GM18951 (cell line): ENCODE results near the gene KCTD16.

Source experiments
- POLR2A ChIP-seq: IDR thresholded peaks from 4 replicates; pipeline ENCODE4 v1.6.1; 2011; ENCODE audit warnings: mild to moderate bottlenecking; ENCODE audit not compliant: insufficient read length, insufficient read depth; ENCODE audit errors: extremely low read depth
- in situ Hi-C: fragments of 300-500 bp; cut with MboI; formaldehyde crosslinking; loops from one replicate; pipeline ENCODE4 v1.12.0; 2022; ENCODE audit warnings: low sequenced_read_pairs, mixed read lengths, inconsistent platforms; ENCODE audit not compliant: unreplicated experiment

The KCTD16 gene

GRCh38 chr5:144465441-144465840 is 294.8 kb downstream of the KCTD16 start:
- in situ Hi-C loops: no loop called here
- no peak for TF ChIP-seq POLR2A

DNA sequence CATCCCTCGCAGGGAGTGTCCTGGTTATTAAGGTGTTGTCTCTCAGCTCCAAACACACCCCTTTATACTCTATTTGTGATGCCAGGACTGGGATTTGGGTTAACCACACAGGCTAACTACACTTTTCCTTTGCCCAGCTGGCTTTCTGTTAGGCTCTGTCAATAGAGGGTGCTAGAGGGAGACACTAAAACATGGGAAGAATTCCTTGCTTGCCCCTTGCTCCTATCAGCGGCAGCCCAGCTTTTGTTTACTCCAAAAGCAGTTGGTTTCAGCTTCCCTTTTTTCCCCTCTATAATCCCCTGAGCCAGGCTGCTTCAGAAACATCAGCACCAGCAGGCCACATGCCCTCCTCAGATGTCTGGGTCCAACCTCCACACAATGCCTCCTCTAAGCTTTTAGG is 297.1 kb downstream of the KCTD16 start:
- in situ Hi-C loops: no loop called here
- TF ChIP-seq POLR2A: no peak

DNA sequence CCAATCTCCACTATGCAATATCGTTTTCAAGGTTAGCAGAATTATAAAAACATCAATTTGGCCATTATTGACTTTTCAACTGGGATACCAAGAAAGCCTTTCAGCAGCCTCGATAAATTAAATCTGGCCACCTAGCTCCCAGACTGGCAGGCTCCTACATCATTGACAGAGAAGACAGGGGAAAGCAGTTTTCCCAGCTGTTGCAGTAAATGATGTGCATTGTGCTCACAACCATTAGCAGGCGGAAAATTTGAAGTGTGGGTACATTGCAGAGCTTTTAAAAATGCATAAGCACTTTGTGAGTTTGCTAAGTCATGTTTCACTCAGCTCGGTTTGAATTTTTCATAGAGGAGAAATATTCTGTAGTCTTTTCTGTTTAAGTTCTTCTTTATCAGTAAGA is 297.9 kb downstream of the KCTD16 start:
- in situ Hi-C loops: no loop called here
- no peak for TF ChIP-seq POLR2A

DNA sequence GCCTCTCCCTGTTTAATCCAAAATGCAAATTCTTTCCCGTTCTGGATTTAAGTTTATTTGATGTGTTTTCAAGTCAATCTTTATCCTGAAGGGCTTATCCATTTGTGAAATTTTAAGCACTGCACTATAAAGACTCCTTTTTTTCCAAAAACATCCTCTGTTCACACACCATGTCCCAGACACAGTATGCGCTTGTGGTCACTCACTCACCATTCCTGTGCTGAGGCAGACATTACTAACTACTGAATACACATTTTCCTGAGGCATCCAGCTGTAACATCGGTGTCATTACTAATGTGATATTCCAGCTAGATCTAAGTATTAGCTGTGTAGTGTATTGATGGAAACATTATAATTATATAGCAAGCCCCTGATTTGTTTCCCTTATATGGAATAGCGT is 298.4 kb downstream of the KCTD16 start:
- TF ChIP-seq POLR2A: no peak
- in situ Hi-C loops: no loop called here

DNA sequence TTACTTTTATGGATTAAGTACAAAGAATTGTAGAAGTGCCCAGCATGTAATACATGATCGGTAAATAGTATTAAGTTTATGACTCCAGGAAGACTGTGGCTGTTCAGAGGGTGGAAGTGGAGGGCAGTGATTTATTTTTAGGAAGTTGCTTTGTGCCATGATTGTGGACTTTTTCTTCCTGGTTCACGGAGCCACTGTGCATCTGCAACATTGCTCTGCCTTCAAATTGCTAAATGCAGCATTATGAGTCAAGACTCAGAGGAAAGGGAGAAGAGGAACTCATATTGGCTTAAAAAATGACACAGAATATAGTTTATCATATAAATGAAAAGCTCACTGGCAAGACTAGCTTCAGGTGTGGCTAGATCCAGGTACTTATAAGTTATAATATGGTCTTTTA is 301.5 kb downstream of the KCTD16 start:
- no peak for TF ChIP-seq POLR2A
- in situ Hi-C loops: no loop called here

- in situ Hi-C loops: no loop called here
- TF ChIP-seq POLR2A: no peak
Observed at GRCh38 chr5:144473650-144474049, 303.0 kb downstream of the KCTD16 start.

DNA sequence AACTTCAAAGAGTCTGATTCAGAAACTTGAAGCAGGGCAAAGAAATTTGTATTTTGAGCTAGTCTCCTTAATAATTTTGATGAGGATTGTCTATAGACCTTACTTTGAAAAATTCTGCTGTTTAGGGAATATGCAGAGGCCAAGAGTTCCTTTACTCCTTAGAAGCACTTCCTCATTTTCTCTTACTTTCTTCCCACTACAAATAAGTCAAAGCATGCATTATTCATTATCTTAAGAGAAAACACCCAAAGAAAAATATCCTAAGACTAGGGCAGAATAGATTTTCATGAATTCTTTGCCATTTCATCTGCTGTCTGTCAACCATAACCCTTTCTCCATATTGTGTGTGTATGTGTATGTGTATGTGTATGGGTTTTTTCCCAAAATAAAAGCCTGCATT is 307.9 kb downstream of the KCTD16 start:
- in situ Hi-C loops: no loop called here
- no peak for TF ChIP-seq POLR2A

DNA sequence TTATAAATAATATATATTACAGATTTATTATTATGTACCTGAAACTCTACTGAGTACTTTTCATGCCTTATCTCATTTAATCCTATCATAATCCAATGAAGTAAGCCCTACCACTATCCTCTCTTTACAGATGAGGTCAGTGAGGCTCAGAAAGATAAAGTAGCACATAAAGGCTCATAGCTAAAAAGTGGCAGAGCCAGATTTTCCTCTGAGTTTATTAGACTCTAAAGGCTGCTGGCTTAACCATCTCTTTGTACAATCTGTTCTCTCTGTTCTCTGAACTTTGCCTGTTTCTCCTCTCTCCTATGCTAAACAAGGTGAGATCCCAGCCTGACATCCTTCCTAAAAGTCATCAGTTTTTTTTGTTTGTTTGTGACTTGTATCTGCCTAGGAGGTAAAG is 311.2 kb downstream of the KCTD16 start:
- in situ Hi-C loops: no loop called here
- no peak for TF ChIP-seq POLR2A

- TF ChIP-seq POLR2A: no peak
- in situ Hi-C loops: no loop called here
Observed at GRCh38 chr5:144484124-144484897, 313.6 kb downstream of the KCTD16 start.

DNA sequence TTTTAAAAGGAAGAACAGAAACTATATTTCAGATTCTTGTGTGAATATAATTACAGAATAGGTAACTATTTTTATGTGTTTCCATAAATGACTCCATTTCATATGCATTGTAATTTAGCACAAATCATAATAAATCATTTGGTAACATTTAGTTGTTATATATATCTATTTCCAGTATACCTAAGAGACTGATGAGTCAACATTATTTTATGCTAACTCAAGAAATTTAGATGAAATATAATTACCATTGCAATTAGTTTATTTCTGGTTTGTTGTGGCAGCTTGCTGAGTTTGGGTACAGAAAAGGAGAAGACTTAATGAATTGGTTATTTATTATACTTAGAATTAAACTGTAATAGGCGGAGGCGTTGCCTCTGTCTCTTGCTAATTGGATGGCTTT is 314.9 kb downstream of the KCTD16 start:
- no peak for TF ChIP-seq POLR2A
- in situ Hi-C loops: no loop called here

- in situ Hi-C loops: no loop called here
- no peak for TF ChIP-seq POLR2A
Observed at GRCh38 chr5:144487207-144487606, 316.5 kb downstream of the KCTD16 start.

DNA sequence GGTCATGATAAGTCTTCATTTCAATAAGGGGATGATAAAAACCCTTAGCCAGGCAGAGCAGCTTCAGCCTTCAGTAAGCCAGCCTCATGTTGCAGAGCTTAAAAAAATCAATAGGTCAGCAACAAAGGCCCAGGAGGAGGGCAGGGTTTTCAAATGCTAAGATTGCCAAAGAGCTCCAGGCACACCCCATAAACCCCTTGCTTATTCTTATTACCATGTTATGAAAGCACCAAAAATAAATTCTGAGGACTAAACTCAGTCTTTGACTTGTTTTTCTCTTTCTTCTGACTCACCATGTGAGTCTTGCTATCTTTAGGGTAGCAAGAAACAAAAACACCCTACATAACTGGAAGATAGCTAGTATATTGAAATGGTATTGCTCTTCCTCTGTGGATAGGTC is 317.1 kb downstream of the KCTD16 start:
- in situ Hi-C loops: no loop called here
- no peak for TF ChIP-seq POLR2A

- in situ Hi-C loops: no loop called here
- TF ChIP-seq POLR2A: no peak
Observed at GRCh38 chr5:144503123-144503522, 332.4 kb downstream of the KCTD16 start.

DNA sequence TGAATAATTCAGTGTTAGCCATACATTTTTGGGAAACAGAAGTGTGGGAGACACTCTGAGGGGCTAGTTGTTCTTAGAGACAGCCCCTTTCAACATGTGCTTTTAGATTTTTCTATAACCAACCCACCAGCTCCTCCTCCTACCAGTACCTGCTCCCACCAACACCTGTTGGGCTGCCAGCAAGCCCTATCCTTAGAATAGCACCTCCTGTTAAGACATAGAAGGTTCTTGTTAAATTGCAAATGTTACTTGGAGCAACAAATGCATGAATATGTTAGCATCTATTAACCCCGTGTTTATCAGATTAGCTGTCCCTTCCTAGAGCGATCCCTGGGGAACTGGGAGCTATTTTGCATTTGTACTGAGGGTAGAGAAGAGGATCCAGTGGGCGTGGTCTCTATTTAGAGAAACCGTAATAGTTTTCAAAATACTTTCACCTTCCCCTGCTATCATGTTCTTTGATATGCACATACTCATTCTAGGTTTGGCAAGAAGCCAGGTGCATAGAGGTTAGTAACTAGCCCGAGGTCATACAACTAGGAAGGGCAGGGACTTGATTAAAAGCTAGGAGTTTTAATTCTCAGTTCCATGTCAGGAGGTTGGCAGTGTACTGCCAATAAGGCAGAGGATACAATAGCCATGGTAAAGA is 334.4 kb downstream of the KCTD16 start:
- no peak for TF ChIP-seq POLR2A
- in situ Hi-C loops: no loop called here
